Ovary (tissue), 9 donors: ENCODE results near the gene POMT1. TPM values are rescaled to one million over a fixed set of nuclear protein-coding genes. Genes with fewer than 3 reads are reported as not detected.

ENCODE experiments used
- DNase-seq, 5 donors: peaks; one replicate each; pipeline ENCODE4 v3.0.0-alpha.2; 2019 to 2020
- H3K27ac ChIP-seq, 2 donors: fragments of 200-600 bp; one replicate each; pipeline versions ENCODE4 v1.5.1 to v1.8.0; 2019 to 2022
- H3K27me3 ChIP-seq: fragments of 200-600 bp; one replicate; pipeline ENCODE4 v1.8.0; 2022
- H3K36me3 ChIP-seq: fragments of 200-600 bp; sonication (generic); one replicate; pipeline ENCODE4 v1.5.1; 2019
- H3K4me1 ChIP-seq: one replicate; pipeline ENCODE4 v1.8.1; 2013; ENCODE audit warnings: mild to moderate bottlenecking, moderate library complexity; ENCODE audit not compliant: insufficient read depth
- H3K4me3 ChIP-seq: fragments of 200-600 bp; sonication (generic); one replicate; pipeline ENCODE4 v1.5.1; 2017
- H3K9me3 ChIP-seq, 2 donors: fragments of 200-600 bp in 1 of 2; sonication (generic) in 1 of 2; one replicate each; pipeline versions ENCODE4 v1.5.1 to v1.8.1; 2013 to 2019; ENCODE audit warnings: mild to moderate bottlenecking in 1 of 2, moderate library complexity in 1 of 2
- EP300 ChIP-seq: sonication (generic); formaldehyde crosslinking; IDR thresholded peaks from one replicate; pipeline ENCODE4 v1.6.1; 2017; ENCODE audit warnings: antibody characterized with exemption
- POLR2A ChIP-seq: fragments of 450-650 bp; IDR thresholded peaks from one replicate; pipeline ENCODE4 v1.6.1; 2017; ENCODE audit warnings: antibody characterized with exemption, mild to moderate bottlenecking, moderate library complexity
- WGBS, 3 donors: extraction: QIAGEN DNeasy Blood & Tissue Kit in 1 of 3; methylation state at CpG; one replicate each; pipeline versions ENCODE4 v1.1.5 to v1.1.7; 2013 to 2017; 5-methylcytosine and 5-hydroxymethylcytosine counted together
- intact Hi-C, 4 donors: fragments of 100-400 bp; cut with DNase I; formaldehyde crosslinking; loops; one replicate each; pipeline versions ENCODE4 v1.11.0 to v1.15.1; 2022 to 2023
- polyA plus RNA-seq, 2 donors: library from polyadenylated mRNA; stranded (reverse); fragments of 200-250 nt in 1 of 2; fragments of 350-450 nt in 1 of 2; fragmentation: Illumina TruSeq in 1 of 2; extraction: RNeasy Lipid Tissue Mini Kit (QIAGEN cat#74804) in 1 of 2; gene quantifications; one replicate each; pipeline ENCODE4 v1.2.3, GENCODE V29; 2013 to 2014
- total RNA-seq, 7 donors: library from RNA; depleted of rRNA in 2 of 7; stranded (reverse); fragments of >200 nt in 2 of 7; fragmentation: NEBNext Ultra II Directional in 3 of 7; extraction: Animal tissue kit (Norgen Biotek cat#: 25700) in 3 of 7; gene quantifications; one replicate each; pipeline versions ENCODE4 v1.1.0 to v1.2.4, GENCODE V29; 2016 to 2023
- TF ChIP-seq, protein P1 (sequence below), 3 donors: fragments of 450-650 bp in 2 of 3; fragments of 200-600 bp in 1 of 3; IDR thresholded peaks; one replicate each; pipeline versions ENCODE4 v1.5.1 to v1.8.0; 2016 to 2022; ENCODE audit warnings: antibody characterized with exemption in 3 of 3, mild to moderate bottlenecking in 1 of 3
- donor health status: DM: no; HTN: no; CAD: no; lungs with moderate emphysema.
- donor health status: DM: no; HTN: no; CAD: no.
- donor health status: Bipolar disorder and iron deficiency.
- donor health status: DM: yes; HTN: yes; CAD: no.
- donor health status: DM: no; HTN: no; CAD: no.
- donor health status: DM: yes; HTN: yes; CAD: no.

The POMT1 gene
- total and polyA plus RNA-seq, 9 donors: 14.6 to 30.8 (median 25.1) TPM

DNA sequence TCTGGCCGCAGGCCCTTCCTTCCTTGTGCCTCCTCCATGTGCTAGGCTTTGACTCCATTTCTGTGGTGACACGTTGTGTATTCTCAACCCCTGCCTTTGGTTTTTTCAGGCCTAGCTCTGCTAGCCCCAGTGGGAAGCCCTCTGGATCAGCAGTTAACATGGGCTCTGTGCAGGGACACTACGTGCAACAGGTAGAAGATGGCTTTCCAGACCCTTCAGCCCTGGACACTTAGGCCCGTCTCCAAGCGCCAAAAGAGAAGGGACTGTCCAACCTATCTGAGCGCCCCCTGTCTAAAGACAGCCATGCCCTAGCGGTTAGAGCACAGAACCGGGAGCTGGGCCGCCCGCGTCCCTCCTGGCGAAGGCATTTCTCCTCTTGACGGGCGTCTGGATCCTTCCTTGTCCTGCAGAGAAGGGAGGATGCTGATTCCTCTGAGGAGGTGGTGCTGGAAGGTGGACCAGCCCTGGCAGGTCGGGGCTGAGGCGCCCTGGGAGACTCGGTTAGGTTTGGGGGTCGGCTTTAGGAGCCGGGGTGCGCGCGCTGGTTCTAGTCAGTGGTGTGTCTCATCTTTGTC, 8.3 kb upstream of the POMT1 start:
- TF ChIP-seq POLR2A: no peak
- no peak for TF ChIP-seq EP300
- TF ChIP-seq, protein P1, sequence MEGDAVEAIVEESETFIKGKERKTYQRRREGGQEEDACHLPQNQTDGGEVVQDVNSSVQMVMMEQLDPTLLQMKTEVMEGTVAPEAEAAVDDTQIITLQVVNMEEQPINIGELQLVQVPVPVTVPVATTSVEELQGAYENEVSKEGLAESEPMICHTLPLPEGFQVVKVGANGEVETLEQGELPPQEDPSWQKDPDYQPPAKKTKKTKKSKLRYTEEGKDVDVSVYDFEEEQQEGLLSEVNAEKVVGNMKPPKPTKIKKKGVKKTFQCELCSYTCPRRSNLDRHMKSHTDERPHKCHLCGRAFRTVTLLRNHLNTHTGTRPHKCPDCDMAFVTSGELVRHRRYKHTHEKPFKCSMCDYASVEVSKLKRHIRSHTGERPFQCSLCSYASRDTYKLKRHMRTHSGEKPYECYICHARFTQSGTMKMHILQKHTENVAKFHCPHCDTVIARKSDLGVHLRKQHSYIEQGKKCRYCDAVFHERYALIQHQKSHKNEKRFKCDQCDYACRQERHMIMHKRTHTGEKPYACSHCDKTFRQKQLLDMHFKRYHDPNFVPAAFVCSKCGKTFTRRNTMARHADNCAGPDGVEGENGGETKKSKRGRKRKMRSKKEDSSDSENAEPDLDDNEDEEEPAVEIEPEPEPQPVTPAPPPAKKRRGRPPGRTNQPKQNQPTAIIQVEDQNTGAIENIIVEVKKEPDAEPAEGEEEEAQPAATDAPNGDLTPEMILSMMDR (IDR thresholded peaks at IDR 0.05): no peak
- Histone ChIP-seq H3K27ac (no peak overlapping the region), H3K9me3 (no peaks in the 10 kb centered on the region), H3K36me3 (no peaks in the 10 kb centered on the region), H3K27me3 (no peaks in the 10 kb centered on the region), H3K4me3 (no peak overlapping the region), H3K4me1 (no peaks in the 10 kb centered on the region)
- no peak for DNase-seq
- intact Hi-C loops: no loop called here
- whole genome bisulfite sequencing, 3 donors: 85 to 89% (median 88%) methylated on average over 22 of the region's 22 CpGs

GRCh38 chr9:131495785-131496184, 6.9 kb upstream of the POMT1 start:
- intact Hi-C loops: no loop called here

DNA sequence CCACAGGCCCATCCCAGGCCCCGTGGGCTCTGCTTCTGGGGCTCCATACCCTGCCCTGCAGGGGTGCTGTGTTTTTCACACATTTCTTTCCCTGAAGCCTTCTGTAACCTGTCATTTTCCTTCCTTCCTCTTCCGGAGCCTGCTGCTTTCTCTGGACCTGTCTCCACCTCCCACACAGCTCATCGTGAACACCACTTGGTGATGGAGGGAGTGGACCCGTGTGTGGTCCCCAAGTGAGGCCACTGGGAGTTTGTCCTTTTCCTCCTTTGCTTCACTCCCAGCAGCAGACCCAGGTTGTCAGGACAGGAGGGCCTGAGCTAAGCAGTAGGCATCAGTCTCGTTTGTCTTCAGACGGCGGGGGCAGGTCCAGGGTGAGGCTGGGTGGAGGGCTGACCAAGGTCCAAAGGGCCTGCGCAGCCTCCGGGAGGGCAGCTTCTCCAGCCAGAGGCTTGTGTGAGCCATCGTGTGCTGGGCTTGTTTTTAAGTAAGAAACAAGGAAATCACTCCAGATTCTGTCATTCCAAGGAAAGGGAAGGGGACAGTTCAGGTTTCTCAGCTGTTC, 5.8 kb upstream of the POMT1 start:
- 67 to 76% (median 70%) methylated on average over 10 of the region's 10 CpGs for WGBS, 3 donors
- no peak for DNase-seq
- Histone ChIP-seq H3K9me3 (no peaks in the 10 kb centered on the region), H3K36me3 (no peaks in the 10 kb centered on the region), H3K4me3 (no peak overlapping the region), H3K27me3 (no peaks in the 10 kb centered on the region), H3K4me1 (peaks cover under 1% of the 10 kb centered on the region), H3K27ac (no peak overlapping the region)
- intact Hi-C loops: no loop called here
- TF ChIP-seq EP300: no peak

More at GRCh38 chr9:131495785-131496184, 6.9 kb upstream of the POMT1 start:
- no peak for DNase-seq
- WGBS, 3 donors: 66 to 81% (median 75%) methylated on average over 22 of the region's 22 CpGs
- Histone ChIP-seq H3K4me3 (no peak overlapping the region), H3K4me1 (no peaks in the 10 kb centered on the region), H3K27ac (no peak overlapping the region), H3K27me3 (no peaks in the 10 kb centered on the region), H3K9me3 (no peaks in the 10 kb centered on the region), H3K36me3 (no peaks in the 10 kb centered on the region)
- TF ChIP-seq POLR2A (no peak), EP300 (no peak)
- TF ChIP-seq, protein P1 (IDR thresholded peaks at IDR 0.05): no peak

GRCh38 chr9:131499254-131499767, 3.4 kb upstream of the POMT1 start:
- H3K27ac ChIP-seq: no peak overlapping the region
- no peak overlapping the region for H3K4me3 ChIP-seq
- TF ChIP-seq, protein P1 (IDR thresholded peaks at IDR 0.05): no peak
- TF ChIP-seq EP300: no peak
- no peak for TF ChIP-seq POLR2A
- H3K4me1 ChIP-seq: peaks cover 10% of the 10 kb centered on the region
- no peaks in the 10 kb centered on the region for H3K9me3 ChIP-seq
- no peaks in the 10 kb centered on the region for H3K27me3 ChIP-seq
- H3K36me3 ChIP-seq: no peaks in the 10 kb centered on the region
- intact Hi-C loops: no loop called here
- 73 to 79% (median 77%) methylated on average over 7 of the region's 7 CpGs for WGBS, 3 donors
- no peak for DNase-seq

- Histone ChIP-seq H3K36me3 (no peaks in the 10 kb centered on the region), H3K27ac (no peak overlapping the region), H3K27me3 (no peaks in the 10 kb centered on the region), H3K9me3 (no peaks in the 10 kb centered on the region), H3K4me1 (peaks cover 10% of the 10 kb centered on the region), H3K4me3 (no peak overlapping the region)
- DNase-seq: no peak
- 65 to 69% (median 67%) methylated on average over 12 of the region's 12 CpGs for WGBS, 3 donors
- intact Hi-C loops: no loop called here
- TF ChIP-seq, protein P1 (IDR thresholded peaks at IDR 0.05): no peak
- no peak for TF ChIP-seq EP300
- no peak for TF ChIP-seq POLR2A
Observed at GRCh38 chr9:131500377-131500776, 2.3 kb upstream of the POMT1 start.
